Upper lobe of left lung (tissue), 4 donors: ENCODE results near the gene TBCD.

Experiments
- EP300 ChIP-seq, 4 donors: sonication (generic); formaldehyde crosslinking; IDR thresholded peaks; one replicate each; pipeline ENCODE4 v1.5.1; 2017; ENCODE audit warnings: antibody characterized with exemption in 4 of 4, control low read depth in 2 of 4
- POLR2AphosphoS5 ChIP-seq, 2 donors: sonication (generic); formaldehyde crosslinking; IDR thresholded peaks; one replicate each; pipeline ENCODE4 v1.5.1; 2017; ENCODE audit warnings: antibody characterized with exemption in 2 of 2
- TF ChIP-seq, protein P1 (sequence below), 6 experiments: fragments of 450-650 bp in 4 of 6; fragments of 200-600 bp in 2 of 6; sonication (generic) in 2 of 6; IDR thresholded peaks; one replicate each; pipeline ENCODE4 v1.5.1; 2016 to 2019; ENCODE audit warnings: antibody characterized with exemption in 6 of 6

DNA sequence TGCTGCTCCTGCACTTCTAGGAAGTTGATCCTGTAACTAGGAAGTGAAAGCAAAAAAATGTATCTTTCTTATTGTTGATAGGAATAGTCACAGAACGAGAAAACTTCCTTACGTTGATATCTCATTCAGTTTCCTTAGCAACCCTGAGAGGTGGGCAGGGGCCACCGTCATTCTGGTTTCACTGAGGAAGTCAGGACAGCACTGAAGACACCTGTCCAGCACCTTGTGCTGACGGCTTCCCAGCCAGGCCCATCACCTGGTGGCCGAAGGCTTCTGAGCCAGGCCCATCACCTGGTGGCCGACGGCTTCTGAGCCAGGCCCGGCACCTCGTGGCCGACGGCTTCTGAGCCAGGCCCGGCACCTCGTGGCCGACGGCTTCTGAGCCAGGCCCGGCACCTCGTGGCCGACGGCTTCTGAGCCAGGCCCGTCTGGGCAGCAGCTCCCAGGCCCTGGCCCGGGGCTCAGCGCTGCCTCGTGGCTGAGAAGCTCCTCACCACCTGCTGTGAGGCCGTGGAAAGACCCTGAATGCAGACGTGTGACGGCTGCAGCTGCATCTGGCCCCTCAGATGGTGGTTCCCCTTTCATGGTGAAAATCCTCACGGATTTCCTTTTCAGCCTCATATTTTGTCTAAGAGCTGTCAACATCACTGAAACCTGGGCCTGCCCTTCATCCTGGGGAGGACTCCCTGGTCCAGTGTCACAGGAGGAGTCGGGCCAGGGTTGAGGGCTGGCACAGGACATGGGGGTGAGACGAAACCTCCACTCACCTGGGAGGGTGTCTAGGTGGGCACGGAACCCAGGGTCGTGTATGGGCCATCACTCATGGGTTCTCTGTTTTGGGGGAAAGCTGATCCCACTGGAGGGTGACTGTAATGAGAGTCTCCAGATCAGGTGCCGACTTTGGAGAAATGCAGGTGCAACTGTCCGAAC lies 121.0 kb downstream of the TBCD start:
- TF ChIP-seq, protein P1, sequence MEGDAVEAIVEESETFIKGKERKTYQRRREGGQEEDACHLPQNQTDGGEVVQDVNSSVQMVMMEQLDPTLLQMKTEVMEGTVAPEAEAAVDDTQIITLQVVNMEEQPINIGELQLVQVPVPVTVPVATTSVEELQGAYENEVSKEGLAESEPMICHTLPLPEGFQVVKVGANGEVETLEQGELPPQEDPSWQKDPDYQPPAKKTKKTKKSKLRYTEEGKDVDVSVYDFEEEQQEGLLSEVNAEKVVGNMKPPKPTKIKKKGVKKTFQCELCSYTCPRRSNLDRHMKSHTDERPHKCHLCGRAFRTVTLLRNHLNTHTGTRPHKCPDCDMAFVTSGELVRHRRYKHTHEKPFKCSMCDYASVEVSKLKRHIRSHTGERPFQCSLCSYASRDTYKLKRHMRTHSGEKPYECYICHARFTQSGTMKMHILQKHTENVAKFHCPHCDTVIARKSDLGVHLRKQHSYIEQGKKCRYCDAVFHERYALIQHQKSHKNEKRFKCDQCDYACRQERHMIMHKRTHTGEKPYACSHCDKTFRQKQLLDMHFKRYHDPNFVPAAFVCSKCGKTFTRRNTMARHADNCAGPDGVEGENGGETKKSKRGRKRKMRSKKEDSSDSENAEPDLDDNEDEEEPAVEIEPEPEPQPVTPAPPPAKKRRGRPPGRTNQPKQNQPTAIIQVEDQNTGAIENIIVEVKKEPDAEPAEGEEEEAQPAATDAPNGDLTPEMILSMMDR (IDR thresholded peaks at IDR 0.05), result no peak
- TF ChIP-seq EP300 (IDR thresholded peaks at IDR 0.05), result no peak
- no peak for TF ChIP-seq POLR2AphosphoS5 (IDR thresholded peaks at IDR 0.05)
